AG09319 (cell line): ENCODE results near the gene POU6F1.

ENCODE experiments used
- DNase-seq: peaks from one replicate; pipeline ENCODE4 v3.0.0-alpha.2; 2010; ENCODE audit warnings: low read depth; ENCODE audit errors: extremely low read depth
- CTCF ChIP-seq: IDR thresholded peaks from 2 replicates; pipeline ENCODE4 v1.5.1; 2011; ENCODE audit warnings: low read depth, mild to moderate bottlenecking, inconsistent platforms, low read length, moderate library complexity

The POU6F1 gene

GRCh38 chr12:51147309-51147708 is 70.6 kb downstream of the POU6F1 start:
- TF ChIP-seq CTCF = no peak

GRCh38 chr12:51139292-51139844 is 78.5 kb downstream of the POU6F1 start:
- DNase-seq = no peak
- no peak for TF ChIP-seq CTCF

More at GRCh38 chr12:51147309-51147708, 70.6 kb downstream of the POU6F1 start:
- no peak for DNase-seq
